GM12878 (cell line): ENCODE results near the gene CAPN1. TPM values are rescaled to one million over a fixed set of nuclear protein-coding genes. Genes with fewer than 3 reads are reported as not detected.

Source experiments
- E2F4 ChIP-seq: IDR thresholded peaks from 2 replicates; pipeline ENCODE4 v1.6.1; 2012; ENCODE audit warnings: low read depth, low read length, improper control_type of control experiment
- EZH2 ChIP-seq: IDR thresholded peaks from 2 replicates; pipeline ENCODE4 v1.6.1; 2012; ENCODE audit warnings: low read depth, mild to moderate bottlenecking, control low read depth, inconsistent platforms, low read length, borderline replicate concordance; ENCODE audit not compliant: control insufficient read depth
- GABPA ChIP-seq: IDR thresholded peaks from 2 replicates; pipeline ENCODE4 v1.6.1; 2014; ENCODE audit warnings: antibody characterized with exemption, low read depth, mild to moderate bottlenecking, inconsistent platforms
- KDM1A ChIP-seq: fragments of 200-600 bp; sonication (generic); IDR thresholded peaks from 2 replicates; pipeline ENCODE4 v1.6.1; 2016; ENCODE audit warnings: borderline replicate concordance
- KLF5 ChIP-seq: fragments of 450-650 bp; IDR thresholded peaks from 2 replicates; pipeline ENCODE4 v1.6.1; 2014; ENCODE audit warnings: mild to moderate bottlenecking; ENCODE audit not compliant: partially characterized antibody
- MLLT1 ChIP-seq: fragments of 450-650 bp; IDR thresholded peaks from 2 replicates; pipeline ENCODE4 v1.6.1; 2016; ENCODE audit warnings: mild to moderate bottlenecking
- MTA3 ChIP-seq: IDR thresholded peaks from 2 replicates; pipeline ENCODE4 v1.6.1; 2012; ENCODE audit warnings: low read length, inconsistent platforms, borderline replicate concordance
- NFXL1 ChIP-seq: fragments of 450-650 bp; IDR thresholded peaks from 2 replicates; pipeline ENCODE4 v1.6.1; 2017; ENCODE audit warnings: antibody characterized with exemption, mild to moderate bottlenecking, borderline replicate concordance
- NR2C1 ChIP-seq: fragments of 450-650 bp; IDR thresholded peaks from 2 replicates; pipeline ENCODE4 v1.6.1; 2017; ENCODE audit warnings: antibody characterized with exemption, mild to moderate bottlenecking, moderate library complexity
- NR2C2 ChIP-seq: IDR thresholded peaks from 2 replicates; pipeline ENCODE4 v1.6.1; 2011; ENCODE audit warnings: borderline replicate concordance, low read depth; ENCODE audit not compliant: control insufficient read depth, insufficient read length
- PAX5 ChIP-seq: IDR thresholded peaks from 2 replicates; pipeline ENCODE4 v1.6.1; 2011; ENCODE audit warnings: low read depth, low read length, borderline replicate concordance
- RAD51 ChIP-seq: fragments of 450-650 bp; IDR thresholded peaks from 2 replicates; pipeline ENCODE4 v1.6.1; 2016; ENCODE audit warnings: moderate library complexity, mild to moderate bottlenecking, inconsistent platforms
- RUNX3 ChIP-seq: IDR thresholded peaks from 2 replicates; pipeline ENCODE4 v1.6.1; 2012; ENCODE audit warnings: low read length, inconsistent platforms
- ZBTB4 ChIP-seq: fragments of 450-650 bp; formaldehyde crosslinking; IDR thresholded peaks from 2 replicates; pipeline ENCODE4 v1.4.0; 2022; ENCODE audit warnings: mild to moderate bottlenecking, moderate library complexity
- polyA plus RNA-seq, 11 experiments: library from polyadenylated mRNA; depleted of rRNA in 4 of 11; unstranded in 6 of 11; stranded (reverse) in 5 of 11; fragments of >200 nt; fragmentation: Nextera tagmentation in 4 of 11; fragmentation: Illumina TruSeq in 1 of 11; extraction: Ambion mirVana in 4 of 11; extraction: Trizol in 1 of 11; gene quantifications; 1 replicate in 1 of 11; 2 replicates in 10 of 11; pipeline versions ENCODE4 v1.2.1 to v1.2.3, GENCODE V29; 2011 to 2016; ENCODE audit warnings: inconsistent platforms in 2 of 11, missing spikeins in 2 of 11, low read depth in 1 of 11
- total RNA-seq, 4 experiments: library from RNA; depleted of rRNA in 3 of 4; stranded (reverse); fragments of >200 nt in 3 of 4; fragmentation: Illumina TruSeq in 1 of 4; extraction: Trizol in 1 of 4; gene quantifications; 2 replicates each; pipeline versions ENCODE4 v1.2.1 to v1.2.3, GENCODE V29; 2013 to 2021
- TF ChIP-seq, protein P1 (sequence below): IDR thresholded peaks from 2 replicates; pipeline ENCODE4 v1.6.1; 2011; ENCODE audit warnings: low read depth, low read length, improper control_type of control experiment, borderline replicate concordance
- TF ChIP-seq, protein P2 (sequence below): fragments of 150-350 bp; IDR thresholded peaks from 2 replicates; pipeline ENCODE4 v1.6.1; 2016; ENCODE audit warnings: low read depth, low read length

CAPN1 gene
- total and polyA plus RNA-seq, 10 of the 15 experiments (the other 5 are each of a cell fraction or from before 2014, with no cell fraction given), result 2.2 to 167 (median 77.3) TPM

DNA sequence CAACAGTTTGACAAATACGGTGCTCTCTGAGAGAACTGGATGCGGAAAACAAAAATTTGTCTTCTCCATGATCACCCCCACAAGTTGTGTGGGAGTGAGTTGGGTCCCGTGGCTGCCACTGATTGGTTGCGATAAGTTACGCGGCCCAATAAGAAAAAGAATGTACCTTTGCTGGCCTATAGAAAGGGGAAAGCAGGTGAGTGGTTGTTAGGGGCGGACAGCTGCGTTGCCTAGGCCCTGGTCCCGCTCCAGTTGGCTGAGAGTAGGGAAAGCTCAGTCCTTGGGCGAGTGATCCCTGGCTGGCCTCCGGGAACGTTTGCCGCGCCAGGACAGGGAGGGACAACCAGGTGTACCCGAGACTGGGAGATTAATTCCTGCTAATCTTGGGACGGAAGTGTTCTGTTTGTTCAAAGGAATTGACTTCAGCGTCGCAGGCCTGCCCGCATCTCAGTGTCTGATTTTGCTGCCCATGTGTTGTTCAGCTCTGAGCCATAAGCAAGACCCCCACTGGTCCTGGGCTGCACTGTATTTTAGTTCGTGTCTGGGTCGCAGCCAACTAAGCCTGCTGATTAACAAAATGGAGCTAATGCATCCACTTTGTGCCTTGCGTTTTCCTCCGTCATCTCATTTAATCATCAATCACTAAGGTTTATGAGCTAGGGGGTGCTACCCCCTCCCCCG is 46.6 kb upstream of the CAPN1 start (continued):
- TF ChIP-seq, protein P1, sequence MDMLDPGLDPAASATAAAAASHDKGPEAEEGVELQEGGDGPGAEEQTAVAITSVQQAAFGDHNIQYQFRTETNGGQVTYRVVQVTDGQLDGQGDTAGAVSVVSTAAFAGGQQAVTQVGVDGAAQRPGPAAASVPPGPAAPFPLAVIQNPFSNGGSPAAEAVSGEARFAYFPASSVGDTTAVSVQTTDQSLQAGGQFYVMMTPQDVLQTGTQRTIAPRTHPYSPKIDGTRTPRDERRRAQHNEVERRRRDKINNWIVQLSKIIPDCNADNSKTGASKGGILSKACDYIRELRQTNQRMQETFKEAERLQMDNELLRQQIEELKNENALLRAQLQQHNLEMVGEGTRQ, result no peak; the same call in 1 of the 2 replicates
- TF ChIP-seq NR2C2 (no peak), PAX5 (peak; percentile 50; the same call in 1 of the 2 replicates), KDM1A (no peak), NR2C1 (no peak), RAD51 (0 out of 2 replicates have a peak, but pooled peaks have one; percentile 50), EZH2 (no peak), MLLT1 (0 out of 2 replicates have a peak, but pooled peaks have one; percentile 54), MTA3 (no peak), GABPA (no peak), RUNX3 (no peak), E2F4 (no peak), KLF5 (peak; percentile 98), ZBTB4 (CRISPR knock-in tag) (no peak), NFXL1 (no peak)
- TF ChIP-seq, protein P2, sequence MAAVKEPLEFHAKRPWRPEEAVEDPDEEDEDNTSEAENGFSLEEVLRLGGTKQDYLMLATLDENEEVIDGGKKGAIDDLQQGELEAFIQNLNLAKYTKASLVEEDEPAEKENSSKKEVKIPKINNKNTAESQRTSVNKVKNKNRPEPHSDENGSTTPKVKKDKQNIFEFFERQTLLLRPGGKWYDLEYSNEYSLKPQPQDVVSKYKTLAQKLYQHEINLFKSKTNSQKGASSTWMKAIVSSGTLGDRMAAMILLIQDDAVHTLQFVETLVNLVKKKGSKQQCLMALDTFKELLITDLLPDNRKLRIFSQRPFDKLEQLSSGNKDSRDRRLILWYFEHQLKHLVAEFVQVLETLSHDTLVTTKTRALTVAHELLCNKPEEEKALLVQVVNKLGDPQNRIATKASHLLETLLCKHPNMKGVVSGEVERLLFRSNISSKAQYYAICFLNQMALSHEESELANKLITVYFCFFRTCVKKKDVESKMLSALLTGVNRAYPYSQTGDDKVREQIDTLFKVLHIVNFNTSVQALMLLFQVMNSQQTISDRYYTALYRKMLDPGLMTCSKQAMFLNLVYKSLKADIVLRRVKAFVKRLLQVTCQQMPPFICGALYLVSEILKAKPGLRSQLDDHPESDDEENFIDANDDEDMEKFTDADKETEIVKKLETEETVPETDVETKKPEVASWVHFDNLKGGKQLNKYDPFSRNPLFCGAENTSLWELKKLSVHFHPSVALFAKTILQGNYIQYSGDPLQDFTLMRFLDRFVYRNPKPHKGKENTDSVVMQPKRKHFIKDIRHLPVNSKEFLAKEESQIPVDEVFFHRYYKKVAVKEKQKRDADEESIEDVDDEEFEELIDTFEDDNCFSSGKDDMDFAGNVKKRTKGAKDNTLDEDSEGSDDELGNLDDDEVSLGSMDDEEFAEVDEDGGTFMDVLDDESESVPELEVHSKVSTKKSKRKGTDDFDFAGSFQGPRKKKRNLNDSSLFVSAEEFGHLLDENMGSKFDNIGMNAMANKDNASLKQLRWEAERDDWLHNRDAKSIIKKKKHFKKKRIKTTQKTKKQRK, result no peak
